HepG2 (cell line): ENCODE results near the gene BOLA2B. TPM values are rescaled to one million over a fixed set of nuclear protein-coding genes. Genes with fewer than 3 reads are reported as not detected.

Source experiments
- ATAC-seq: fragments of 200-7000 bp; cut with Tn5 transposase; 3 replicates; pipeline ENCODE4 v1.9.1; 2020; ENCODE audit warnings: mild to moderate bottlenecking, moderate library complexity
- BruUV-seq: library from RNA; stranded (reverse); fragments of 400-500 nt; replicated peaks from 2 replicates; lab custom pipeline; 2021; lab: Mats Ljungman, UMichigan
- CTCF ChIA-PET: fragments of 300-600 bp; formaldehyde crosslinking; extraction: SDS; loops from one replicate; lab custom pipeline; 2021; ENCODE audit warnings: low total read pairs, inconsistent platforms, low intra/inter-chr PET ratio; lab: Yijun Ruan, JAX
- POLR2A ChIA-PET: fragments of 350-600 bp; sonication (Branson Sonifier 250); formaldehyde crosslinking; loops from one replicate; lab custom pipeline; 2020; ENCODE audit warnings: antibody characterized with exemption, inconsistent platforms; lab: Yijun Ruan, JAX
- DNase-seq: peaks from one replicate; pipeline ENCODE4 v3.0.0-alpha.2; 2015; ENCODE audit warnings: low spot score
- FAIRE-seq: peaks from 3 replicates; lab custom pipeline; 2011; peaks lifted over from hg19 to GRCh38; lab: Jason Lieb, UNC
- H2AFZ ChIP-seq: one replicate; pipeline ENCODE4 v1.6.1; 2011; ENCODE audit warnings: low read length, inconsistent platforms
- H3K27ac ChIP-seq: fragments of 300-600 bp; 3 replicates; pipeline ENCODE4 v1.8.0; 2011; ENCODE audit warnings: mixed run types, mild to moderate bottlenecking, mixed read lengths, low read length, inconsistent platforms; ENCODE audit not compliant: insufficient read depth; ENCODE audit errors: extremely low read length
- H3K27me3 ChIP-seq, 2 experiments: fragments of 200-600 bp in 1 of 2; 2 replicates in 1 of 2; 3 replicates in 1 of 2; pipeline versions ENCODE4 v1.6.0 to v1.8.0; 2011; ENCODE audit warnings: low read length in 2 of 2, mild to moderate bottlenecking in 2 of 2, moderate library complexity in 2 of 2, inconsistent platforms in 1 of 2; ENCODE audit not compliant: insufficient read depth in 2 of 2, control insufficient read depth in 1 of 2
- H3K36me3 ChIP-seq, 2 experiments: fragments of 200-600 bp in 1 of 2; replicated peaks in 1 of 2; 2 replicates in 1 of 2; 3 replicates in 1 of 2; pipeline versions ENCODE4 v1.5.1 to v1.8.0; 2011; ENCODE audit warnings: low read length in 2 of 2, inconsistent platforms in 1 of 2; ENCODE audit not compliant: insufficient read depth in 2 of 2, control insufficient read depth in 1 of 2
- H3K4me1 ChIP-seq: 2 replicates; pipeline ENCODE4 v1.5.1; 2012; ENCODE audit warnings: low read length, inconsistent platforms; ENCODE audit not compliant: insufficient read depth
- H3K4me2 ChIP-seq: 2 replicates; pipeline ENCODE4 v1.6.0; 2011; ENCODE audit warnings: low read depth, low read length, inconsistent platforms
- H3K4me3 ChIP-seq, 3 experiments: fragments of 200-600 bp in 1 of 3; sonication (generic), shearing (Covaris generic) in 1 of 3; replicated peaks in 1 of 3; 2 replicates each; pipeline ENCODE4 v1.5.1; 2011 to 2016; ENCODE audit warnings: low read length in 3 of 3, inconsistent platforms in 2 of 3, low read depth in 2 of 3, mild to moderate bottlenecking in 2 of 3, control low read depth in 1 of 3, mixed read lengths in 1 of 3; ENCODE audit not compliant: insufficient read depth in 1 of 3
- H3K79me2 ChIP-seq: one replicate; pipeline ENCODE4 v1.6.1; 2011; ENCODE audit warnings: low read length, inconsistent platforms; ENCODE audit not compliant: insufficient read depth
- H3K9ac ChIP-seq: 2 replicates; pipeline ENCODE4 v1.6.0; 2011; ENCODE audit warnings: mild to moderate bottlenecking, low read depth, low read length, inconsistent platforms; ENCODE audit not compliant: insufficient read depth
- H3K9me3 ChIP-seq: 2 replicates; pipeline ENCODE4 v1.5.1; 2012; ENCODE audit warnings: mild to moderate bottlenecking, low read length
- H4K20me1 ChIP-seq: 2 replicates; pipeline ENCODE4 v1.6.0; 2011; ENCODE audit warnings: inconsistent platforms, mild to moderate bottlenecking, low read length, moderate library complexity; ENCODE audit not compliant: insufficient read depth
- AGO2 ChIP-seq: fragments of 200-400 bp; formaldehyde crosslinking; optimal IDR thresholded peaks from 2 replicates; pipeline ENCODE3; 2017; ENCODE audit warnings: mild to moderate bottlenecking, low read depth, low read length, moderate library complexity
- GABPB1 ChIP-seq: IDR thresholded peaks from 2 replicates; pipeline ENCODE4 v1.6.1; 2016; ENCODE audit warnings: mild to moderate bottlenecking, missing genetic modification reagents, moderate library complexity, missing compliant biosample characterization
- NFE2L2 ChIP-seq: fragments of 150-350 bp; IDR thresholded peaks from 2 replicates; pipeline ENCODE4 v1.6.1; 2014; ENCODE audit warnings: low read length
- XRCC5 ChIP-seq: fragments of 200-400 bp; formaldehyde crosslinking; optimal IDR thresholded peaks from 2 replicates; pipeline ENCODE3; 2017; ENCODE audit warnings: mild to moderate bottlenecking, low read length
- ZFP36 ChIP-seq: fragments of 150-350 bp; IDR thresholded peaks from 2 replicates; pipeline ENCODE4 v1.6.1; 2018; ENCODE audit warnings: borderline replicate concordance, low read length, low read depth; ENCODE audit not compliant: partially characterized antibody
- WGBS: methylation state at CpG from one replicate; pipeline ENCODE4 v1.1.6; 2017; ENCODE audit warnings: low lambda C conversion rate; 5-methylcytosine and 5-hydroxymethylcytosine counted together
- in situ Hi-C: cut with HindIII; loops from 2 replicates; pipeline ENCODE4 v1.10.0; 2017; ENCODE audit warnings: low pct_unique_long_range_greater_than_20kb; ENCODE audit not compliant: extremely low pct_ligation_motif_present
- intact Hi-C: fragments of 100-400 bp; cut with micrococcal nuclease; formaldehyde crosslinking; loops from one replicate; pipeline ENCODE4 v1.10.0; 2022; ENCODE audit not compliant: unreplicated experiment
- polyA plus RNA-seq, 8 experiments: library from polyadenylated mRNA; depleted of rRNA in 3 of 8; stranded (reverse) in 7 of 8; unstranded in 1 of 8; fragments of >200 nt; fragmentation: Illumina TruSeq in 4 of 8; extraction: Trizol in 4 of 8; gene quantifications; 2 replicates each; pipeline versions ENCODE4 v1.2.1 to v1.2.3, GENCODE V29; 2011 to 2016; ENCODE audit warnings: low read depth in 4 of 8, missing spikeins in 1 of 8, mixed read lengths in 1 of 8; ENCODE audit not compliant: insufficient read depth in 1 of 8
- total RNA-seq, 5 experiments: library from RNA; depleted of rRNA; stranded (reverse); fragments of >200 nt; fragmentation: Illumina TruSeq; extraction: Trizol; gene quantifications; 2 replicates each; pipeline ENCODE4 v1.2.3, GENCODE V29; 2016; ENCODE audit warnings: low read depth in 1 of 5
- TF ChIP-seq, protein P1 (sequence below): sonication (generic); formaldehyde crosslinking; IDR thresholded peaks from 2 replicates; pipeline ENCODE4 v1.4.0; 2020; ENCODE audit warnings: mild to moderate bottlenecking, missing genetic modification reagents, borderline replicate concordance

BOLA2B gene
- total and polyA plus RNA-seq, 2 of the 13 experiments (the other 11 are each of a cell fraction or from before 2014, with no cell fraction given) = 63.8 to 295 TPM

DNA sequence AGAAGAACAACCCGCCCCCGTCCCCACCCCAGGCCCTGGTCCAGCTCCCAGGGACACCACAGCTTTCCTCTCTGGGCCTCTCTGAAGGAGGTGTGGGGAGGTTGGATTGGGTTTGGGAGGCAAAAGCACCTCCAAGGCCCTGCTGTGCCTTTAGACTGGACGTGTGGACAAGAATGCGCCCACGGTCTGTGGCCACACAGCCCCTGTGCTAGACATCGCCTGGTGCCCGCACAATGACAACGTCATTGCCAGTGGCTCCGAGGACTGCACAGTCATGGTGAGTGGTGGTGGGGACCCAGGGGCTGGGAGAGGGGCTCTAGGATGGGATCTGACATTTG is 7.1 kb downstream of the BOLA2B start:
- H3K27me3 ChIP-seq = no peaks in the 10 kb centered on the region; a peak in 1 of 5 replicates
- BruUV-seq = no TSS peak
- no peaks in the 10 kb centered on the region for H3K36me3 ChIP-seq
- no peak overlapping the region for H3K27ac ChIP-seq
- CTCF ChIA-PET = interaction anchor here (0.9 kb wide), 1 partner anchor 73 kb away, joined by 3 read pairs; the partner anchor contains the start of gene GDPD3
- no peaks in the 10 kb centered on the region for H3K9me3 ChIP-seq
- no peaks in the 10 kb centered on the region for H3K79me2 ChIP-seq
- no peak overlapping the region for H3K4me3 ChIP-seq
- no peak overlapping the region for H3K4me2 ChIP-seq
- no peak for FAIRE-seq
- H4K20me1 ChIP-seq = no peaks in the 10 kb centered on the region
- H3K9ac ChIP-seq = no peak overlapping the region
- intact Hi-C loops = no loop called here
- in situ Hi-C loops = no loop called here
- no peak overlapping the region for H2AFZ ChIP-seq
- DNase-seq = no peak
- no peak for ATAC-seq
- POLR2A ChIA-PET = no interaction called here
- TF ChIP-seq AGO2 (peak; percentile 42), GABPB1 (CRISPR knock-in tag) (0 out of 2 replicates have a peak, but pooled peaks have one; percentile 1), ZFP36 (no peak), NFE2L2 (peak; percentile 35; the same call in 1 of the 2 replicates), XRCC5 (no peak)
- TF ChIP-seq, protein P1, sequence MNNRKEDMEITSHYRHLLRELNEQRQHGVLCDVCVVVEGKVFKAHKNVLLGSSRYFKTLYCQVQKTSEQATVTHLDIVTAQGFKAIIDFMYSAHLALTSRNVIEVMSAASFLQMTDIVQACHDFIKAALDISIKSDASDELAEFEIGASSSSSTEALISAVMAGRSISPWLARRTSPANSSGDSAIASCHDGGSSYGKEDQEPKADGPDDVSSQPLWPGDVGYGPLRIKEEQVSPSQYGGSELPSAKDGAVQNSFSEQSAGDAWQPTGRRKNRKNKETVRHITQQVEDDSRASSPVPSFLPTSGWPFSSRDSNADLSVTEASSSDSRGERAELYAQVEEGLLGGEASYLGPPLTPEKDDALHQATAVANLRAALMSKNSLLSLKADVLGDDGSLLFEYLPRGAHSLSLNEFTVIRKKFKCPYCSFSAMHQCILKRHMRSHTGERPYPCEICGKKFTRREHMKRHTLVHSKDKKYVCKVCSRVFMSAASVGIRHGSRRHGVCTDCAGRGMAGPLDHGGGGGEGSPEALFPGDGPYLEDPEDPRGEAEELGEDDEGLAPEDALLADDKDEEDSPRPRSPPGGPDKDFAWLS (CRISPR knock-in tag) = no peak
- WGBS = 97% methylated on average over 8 of the region's 9 CpGs
- peaks cover 32% of the 10 kb centered on the region for H3K4me1 ChIP-seq
